SJSA1 (cell line): Measurements from ENCODE around the gene ZNF771. TPM values are rescaled to one million over a fixed set of nuclear protein-coding genes. Genes with fewer than 3 reads are reported as not detected.

ENCODE experiments used
- DNase-seq, 2 experiments: peaks; one replicate each; pipeline ENCODE4 v3.0.0-alpha.2; 2015 to 2020; ENCODE audit warnings: low spot score in 2 of 2, low read depth in 1 of 2
- H3K27ac ChIP-seq: fragments of 250-450 bp; sonication (Bioruptor Pico); 2 replicates; pipeline ENCODE4 v1.5.1; 2020; ENCODE audit warnings: mild to moderate bottlenecking, moderate library complexity
- H3K27me3 ChIP-seq: fragments of 250-450 bp; sonication (Bioruptor Pico); replicated peaks from 2 replicates; pipeline ENCODE4 v1.5.1; 2020; ENCODE audit warnings: mild to moderate bottlenecking, moderate library complexity
- H3K36me3 ChIP-seq: fragments of 250-450 bp; sonication (Bioruptor Pico); 2 replicates; pipeline ENCODE4 v1.5.1; 2020; ENCODE audit warnings: mild to moderate bottlenecking
- H3K4me1 ChIP-seq: fragments of 250-450 bp; sonication (Bioruptor Pico); replicated peaks from 2 replicates; pipeline ENCODE4 v1.6.1; 2021; ENCODE audit warnings: mild to moderate bottlenecking
- H3K4me3 ChIP-seq: fragments of 250-450 bp; sonication (Bioruptor Pico); 2 replicates; pipeline ENCODE4 v1.5.1; 2020; ENCODE audit warnings: mild to moderate bottlenecking
- H3K9me3 ChIP-seq: fragments of 250-450 bp; sonication (Bioruptor Pico); replicated peaks from 2 replicates; pipeline ENCODE4 v1.5.1; 2020; ENCODE audit warnings: mild to moderate bottlenecking
- total RNA-seq: library from RNA; depleted of rRNA; stranded (reverse); fragments of >200 nt; shearing (Covaris generic); gene quantifications from 2 replicates; pipeline ENCODE4 v1.2.3, GENCODE V29; 2014

ZNF771 gene
- total RNA-seq, 1 experiment from 2014 or later = 27.0 TPM

- H3K4me1 ChIP-seq = peaks cover 36% of the 10 kb centered on the region
- no peaks in the 10 kb centered on the region for H3K27me3 ChIP-seq
- H3K4me3 ChIP-seq = no peak overlapping the region
- no peak for DNase-seq
- no peak overlapping the region for H3K27ac ChIP-seq
- peaks cover 25% of the 10 kb centered on the region for H3K36me3 ChIP-seq
- H3K9me3 ChIP-seq = no peaks in the 10 kb centered on the region
These were observed 8.6 kb upstream of the ZNF771 start for GRCh38 chr16:30398661-30399434.

- Histone ChIP-seq H3K4me1 (peaks cover 29% of the 10 kb centered on the region), H3K36me3 (peaks cover 25% of the 10 kb centered on the region), H3K4me3 (peak overlapping the region; percentile 44), H3K27me3 (no peaks in the 10 kb centered on the region), H3K27ac (peak overlapping the region; percentile 84), H3K9me3 (no peaks in the 10 kb centered on the region)
- no peak for DNase-seq
These were observed 7.8 kb upstream of the ZNF771 start for GRCh38 chr16:30399435-30400186.

GRCh38 chr16:30401768-30402425 lies 5.5 kb upstream of the ZNF771 start:
- no peak for DNase-seq
- no peak overlapping the region for H3K4me3 ChIP-seq
- no peak overlapping the region for H3K27ac ChIP-seq
- peaks cover 19% of the 10 kb centered on the region for H3K36me3 ChIP-seq
- peaks cover 24% of the 10 kb centered on the region for H3K4me1 ChIP-seq
- H3K27me3 ChIP-seq = no peaks in the 10 kb centered on the region
- no peaks in the 10 kb centered on the region for H3K9me3 ChIP-seq

- Histone ChIP-seq H3K27me3 (no peaks in the 10 kb centered on the region), H3K9me3 (no peaks in the 10 kb centered on the region), H3K4me3 (peak overlapping the region; percentile 72), H3K36me3 (peaks cover 20% of the 10 kb centered on the region), H3K27ac (no peak overlapping the region; the same call in 1 of the 2 replicates), H3K4me1 (peaks cover 19% of the 10 kb centered on the region)
- no peak for DNase-seq
These were observed 658 bp upstream of the ZNF771 start for GRCh38 chr16:30406795-30407101.

- Histone ChIP-seq H3K27ac (peak overlapping the region; percentile 67), H3K4me3 (peak overlapping the region; percentile 72)
- no peak for DNase-seq
These were observed 563 bp downstream of the ZNF771 start for GRCh38 chr16:30407804-30408534.

GRCh38 chr16:30409125-30410060 lies 2.0 kb downstream of the ZNF771 start:
- Histone ChIP-seq H3K27me3 (no peaks in the 10 kb centered on the region), H3K4me1 (peaks cover 19% of the 10 kb centered on the region), H3K4me3 (no peak overlapping the region), H3K36me3 (peaks cover 47% of the 10 kb centered on the region), H3K9me3 (no peaks in the 10 kb centered on the region), H3K27ac (no peak overlapping the region)
- DNase-seq = peak; percentile 89 to 93

More at GRCh38 chr16:30407804-30408534, 563 bp downstream of the ZNF771 start:
- H3K27me3 ChIP-seq = no peaks in the 10 kb centered on the region
- H3K36me3 ChIP-seq = peaks cover 32% of the 10 kb centered on the region
- peaks cover 19% of the 10 kb centered on the region for H3K4me1 ChIP-seq
- H3K9me3 ChIP-seq = no peaks in the 10 kb centered on the region

- H3K27ac ChIP-seq = no peak overlapping the region
- H3K36me3 ChIP-seq = peaks cover 66% of the 10 kb centered on the region
- DNase-seq = no peak
- H3K4me1 ChIP-seq = peaks cover 9% of the 10 kb centered on the region
- no peaks in the 10 kb centered on the region for H3K27me3 ChIP-seq
- no peak overlapping the region for H3K4me3 ChIP-seq
- no peaks in the 10 kb centered on the region for H3K9me3 ChIP-seq
These were observed 5.9 kb downstream of the ZNF771 start for GRCh38 chr16:30413112-30413806.

GRCh38 chr16:30414159-30414558 lies 6.8 kb downstream of the ZNF771 start:
- H3K27ac ChIP-seq = no peak overlapping the region
- peaks cover 2% of the 10 kb centered on the region for H3K4me1 ChIP-seq
- H3K36me3 ChIP-seq = peaks cover 71% of the 10 kb centered on the region
- H3K9me3 ChIP-seq = no peaks in the 10 kb centered on the region
- H3K4me3 ChIP-seq = no peak overlapping the region
- H3K27me3 ChIP-seq = no peaks in the 10 kb centered on the region
- no peak for DNase-seq

- peaks cover 68% of the 10 kb centered on the region for H3K36me3 ChIP-seq
- no peak overlapping the region for H3K27ac ChIP-seq
- H3K9me3 ChIP-seq = no peaks in the 10 kb centered on the region
- DNase-seq = no peak
- H3K4me1 ChIP-seq = no peaks in the 10 kb centered on the region
- no peak overlapping the region for H3K4me3 ChIP-seq
- no peaks in the 10 kb centered on the region for H3K27me3 ChIP-seq
These were observed 8.7 kb downstream of the ZNF771 start for GRCh38 chr16:30416047-30416603.

- Histone ChIP-seq H3K27me3 (no peaks in the 10 kb centered on the region), H3K4me3 (no peak overlapping the region), H3K4me1 (no peaks in the 10 kb centered on the region), H3K9me3 (no peaks in the 10 kb centered on the region), H3K27ac (no peak overlapping the region), H3K36me3 (peaks cover 65% of the 10 kb centered on the region)
- DNase-seq = no peak
These were observed 9.5 kb downstream of the ZNF771 start for GRCh38 chr16:30416624-30417528.

- H3K27me3 ChIP-seq = no peaks in the 10 kb centered on the region
- no peak overlapping the region for H3K4me3 ChIP-seq
- peaks cover 65% of the 10 kb centered on the region for H3K36me3 ChIP-seq
- DNase-seq = no peak
- no peaks in the 10 kb centered on the region for H3K9me3 ChIP-seq
- no peak overlapping the region for H3K27ac ChIP-seq
- no peaks in the 10 kb centered on the region for H3K4me1 ChIP-seq
These were observed 10.3 kb downstream of the ZNF771 start for GRCh38 chr16:30417529-30418349.
